Activated effector memory CD4-positive, alpha-beta T cell treated with Interleukin-2 at 50 U/mL for 16 hours (primary cell): ENCODE measurements around the gene CD86.
A peak's percentile ranks its signal among the peaks of the same experiment; 100 is the strongest.

ENCODE experiments used
- DNase-seq: peaks from one replicate; pipeline ENCODE4 v3.0.0-alpha.2; 2020

The CD86 gene

GRCh38 chr3:122092460-122093165 lies 37.5 kb downstream of the CD86 start:
- peak; percentile 9 for DNase-seq

- DNase-seq = no peak
Observed at GRCh38 chr3:122094125-122094524, 39.0 kb downstream of the CD86 start.

- no peak for DNase-seq
Observed at GRCh38 chr3:122094693-122095092, 39.5 kb downstream of the CD86 start.

GRCh38 chr3:122097141-122097540 lies 42.0 kb downstream of the CD86 start:
- DNase-seq = no peak

- DNase-seq = no peak
Observed at GRCh38 chr3:122098611-122099010, 43.4 kb downstream of the CD86 start.

GRCh38 chr3:122099255-122099654 lies 44.1 kb downstream of the CD86 start:
- no peak for DNase-seq

GRCh38 chr3:122100083-122100482 lies 44.9 kb downstream of the CD86 start:
- DNase-seq = no peak

- DNase-seq = no peak
Observed at GRCh38 chr3:122100591-122101463, 45.7 kb downstream of the CD86 start.

- no peak for DNase-seq
Observed at GRCh38 chr3:122101646-122102045, 46.5 kb downstream of the CD86 start.

- no peak for DNase-seq
Observed at GRCh38 chr3:122102191-122102935, 47.2 kb downstream of the CD86 start.

GRCh38 chr3:122103821-122104514 lies 48.8 kb downstream of the CD86 start:
- DNase-seq = no peak

GRCh38 chr3:122104515-122105194 lies 49.5 kb downstream of the CD86 start:
- DNase-seq = no peak

GRCh38 chr3:122105626-122106025 lies 50.5 kb downstream of the CD86 start:
- DNase-seq = no peak

- no peak for DNase-seq
Observed at GRCh38 chr3:122107171-122107570, 52.0 kb downstream of the CD86 start.

GRCh38 chr3:122111974-122112373 lies 56.8 kb downstream of the CD86 start:
- DNase-seq = no peak

GRCh38 chr3:122112754-122113153 lies 57.6 kb downstream of the CD86 start:
- DNase-seq = no peak

GRCh38 chr3:122123850-122124249 lies 68.7 kb downstream of the CD86 start:
- no peak for DNase-seq

GRCh38 chr3:122132949-122133540 lies 77.9 kb downstream of the CD86 start:
- DNase-seq = no peak

GRCh38 chr3:122146466-122146865 lies 91.3 kb downstream of the CD86 start:
- DNase-seq = no peak

- no peak for DNase-seq
Observed at GRCh38 chr3:122148941-122149627, 93.9 kb downstream of the CD86 start.

GRCh38 chr3:122151480-122151879 lies 96.3 kb downstream of the CD86 start:
- DNase-seq = no peak
